H1 (cell line): ENCODE data around the gene GGTLC2. TPM values are rescaled to one million over a fixed set of nuclear protein-coding genes. Genes with fewer than 3 reads are reported as not detected.

ENCODE experiments used
- BCL11A ChIP-seq, 2 experiments: IDR thresholded peaks; one replicate each; pipeline ENCODE4 v1.6.1; 2011; ENCODE audit warnings: low read depth in 2 of 2, low read length in 2 of 2, mild to moderate bottlenecking in 2 of 2
- CHD2 ChIP-seq: IDR thresholded peaks from 2 replicates; pipeline ENCODE4 v1.6.1; 2012; ENCODE audit warnings: low read length, improper control_type of control experiment
- CTBP2 ChIP-seq: IDR thresholded peaks from 2 replicates; pipeline ENCODE4 v1.7.0; 2011; ENCODE audit warnings: borderline replicate concordance, mild to moderate bottlenecking, moderate library complexity, mixed read lengths, low read length; ENCODE audit not compliant: insufficient read depth, insufficient read length
- MAFK ChIP-seq: IDR thresholded peaks from 2 replicates; pipeline ENCODE4 v1.6.1; 2012; ENCODE audit warnings: low read depth, mild to moderate bottlenecking, improper control_type of control experiment, low read length
- NRF1 ChIP-seq: IDR thresholded peaks from 2 replicates; pipeline ENCODE4 v1.6.1; 2011; ENCODE audit warnings: mild to moderate bottlenecking, low read depth, low read length, improper control_type of control experiment
- TCF12 ChIP-seq: IDR thresholded peaks from 2 replicates; pipeline ENCODE4 v1.6.1; 2011; ENCODE audit warnings: low read depth, mild to moderate bottlenecking, low read length
- polyA plus RNA-seq, 7 experiments: library from polyadenylated mRNA; depleted of rRNA in 3 of 7; stranded (reverse) in 5 of 7; unstranded in 2 of 7; fragments of >200 nt in 5 of 7; fragments of 200-250 nt in 2 of 7; gene quantifications; 1 replicate in 5 of 7; 2 replicates in 1 of 7; 4 replicates in 1 of 7; pipeline versions ENCODE4 v1.2.1 to v1.2.3, GENCODE V29; 2011 to 2013; ENCODE audit warnings: missing spikeins in 2 of 7, mixed read lengths in 2 of 7
- total RNA-seq: library from RNA; stranded (reverse); fragmentation: NEBNext Ultra II Directional; extraction: Animal tissue kit (Norgen Biotek cat#: 25700); gene quantifications from 2 replicates; pipeline ENCODE4 v1.2.1, GENCODE V29; 2021
- TF ChIP-seq, protein P1 (sequence below): fragments of 300-600 bp; sonication (generic); IDR thresholded peaks from 2 replicates; pipeline ENCODE4 v1.7.1; 2012; ENCODE audit warnings: low read length, moderate library complexity, mild to moderate bottlenecking, inconsistent platforms; ENCODE audit not compliant: insufficient replicate concordance
- TF ChIP-seq, protein P2 (sequence below), 3 experiments: IDR thresholded peaks; 1 replicate in 2 of 3; 2 replicates in 1 of 3; pipeline versions ENCODE4 v1.5.1 to v1.6.1; 2011; ENCODE audit warnings: low read length in 3 of 3, mild to moderate bottlenecking in 3 of 3, inconsistent platforms in 2 of 3, low read depth in 1 of 3, moderate library complexity in 1 of 3; ENCODE audit not compliant: insufficient read depth in 1 of 3; ENCODE audit errors: control extremely low read depth in 1 of 3

Gene GGTLC2
- total and polyA plus RNA-seq, 2 of the 8 experiments (the other 6 are each of a cell fraction or from before 2014, with no cell fraction given), result not detected

DNA sequence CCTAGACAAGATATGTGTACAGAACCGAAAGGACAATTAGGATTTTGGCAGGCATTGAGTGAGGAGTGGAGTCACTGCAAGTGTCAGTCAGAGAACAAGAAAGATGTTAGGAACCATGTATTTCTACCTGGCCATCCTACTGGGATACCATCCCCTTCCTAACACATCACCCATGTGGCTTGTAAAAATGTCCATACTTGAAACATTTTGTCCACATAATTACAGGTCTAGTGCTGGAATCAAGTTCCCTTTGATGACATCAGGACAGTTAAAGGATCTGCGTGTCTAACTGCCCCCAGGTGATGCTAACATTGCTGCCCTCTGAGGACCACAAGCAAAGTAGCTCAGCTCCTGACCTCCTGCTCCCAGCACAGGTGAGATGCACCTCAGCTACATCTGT is 31.9 kb upstream of the GGTLC2 start (continued):
- TF ChIP-seq, protein P1, sequence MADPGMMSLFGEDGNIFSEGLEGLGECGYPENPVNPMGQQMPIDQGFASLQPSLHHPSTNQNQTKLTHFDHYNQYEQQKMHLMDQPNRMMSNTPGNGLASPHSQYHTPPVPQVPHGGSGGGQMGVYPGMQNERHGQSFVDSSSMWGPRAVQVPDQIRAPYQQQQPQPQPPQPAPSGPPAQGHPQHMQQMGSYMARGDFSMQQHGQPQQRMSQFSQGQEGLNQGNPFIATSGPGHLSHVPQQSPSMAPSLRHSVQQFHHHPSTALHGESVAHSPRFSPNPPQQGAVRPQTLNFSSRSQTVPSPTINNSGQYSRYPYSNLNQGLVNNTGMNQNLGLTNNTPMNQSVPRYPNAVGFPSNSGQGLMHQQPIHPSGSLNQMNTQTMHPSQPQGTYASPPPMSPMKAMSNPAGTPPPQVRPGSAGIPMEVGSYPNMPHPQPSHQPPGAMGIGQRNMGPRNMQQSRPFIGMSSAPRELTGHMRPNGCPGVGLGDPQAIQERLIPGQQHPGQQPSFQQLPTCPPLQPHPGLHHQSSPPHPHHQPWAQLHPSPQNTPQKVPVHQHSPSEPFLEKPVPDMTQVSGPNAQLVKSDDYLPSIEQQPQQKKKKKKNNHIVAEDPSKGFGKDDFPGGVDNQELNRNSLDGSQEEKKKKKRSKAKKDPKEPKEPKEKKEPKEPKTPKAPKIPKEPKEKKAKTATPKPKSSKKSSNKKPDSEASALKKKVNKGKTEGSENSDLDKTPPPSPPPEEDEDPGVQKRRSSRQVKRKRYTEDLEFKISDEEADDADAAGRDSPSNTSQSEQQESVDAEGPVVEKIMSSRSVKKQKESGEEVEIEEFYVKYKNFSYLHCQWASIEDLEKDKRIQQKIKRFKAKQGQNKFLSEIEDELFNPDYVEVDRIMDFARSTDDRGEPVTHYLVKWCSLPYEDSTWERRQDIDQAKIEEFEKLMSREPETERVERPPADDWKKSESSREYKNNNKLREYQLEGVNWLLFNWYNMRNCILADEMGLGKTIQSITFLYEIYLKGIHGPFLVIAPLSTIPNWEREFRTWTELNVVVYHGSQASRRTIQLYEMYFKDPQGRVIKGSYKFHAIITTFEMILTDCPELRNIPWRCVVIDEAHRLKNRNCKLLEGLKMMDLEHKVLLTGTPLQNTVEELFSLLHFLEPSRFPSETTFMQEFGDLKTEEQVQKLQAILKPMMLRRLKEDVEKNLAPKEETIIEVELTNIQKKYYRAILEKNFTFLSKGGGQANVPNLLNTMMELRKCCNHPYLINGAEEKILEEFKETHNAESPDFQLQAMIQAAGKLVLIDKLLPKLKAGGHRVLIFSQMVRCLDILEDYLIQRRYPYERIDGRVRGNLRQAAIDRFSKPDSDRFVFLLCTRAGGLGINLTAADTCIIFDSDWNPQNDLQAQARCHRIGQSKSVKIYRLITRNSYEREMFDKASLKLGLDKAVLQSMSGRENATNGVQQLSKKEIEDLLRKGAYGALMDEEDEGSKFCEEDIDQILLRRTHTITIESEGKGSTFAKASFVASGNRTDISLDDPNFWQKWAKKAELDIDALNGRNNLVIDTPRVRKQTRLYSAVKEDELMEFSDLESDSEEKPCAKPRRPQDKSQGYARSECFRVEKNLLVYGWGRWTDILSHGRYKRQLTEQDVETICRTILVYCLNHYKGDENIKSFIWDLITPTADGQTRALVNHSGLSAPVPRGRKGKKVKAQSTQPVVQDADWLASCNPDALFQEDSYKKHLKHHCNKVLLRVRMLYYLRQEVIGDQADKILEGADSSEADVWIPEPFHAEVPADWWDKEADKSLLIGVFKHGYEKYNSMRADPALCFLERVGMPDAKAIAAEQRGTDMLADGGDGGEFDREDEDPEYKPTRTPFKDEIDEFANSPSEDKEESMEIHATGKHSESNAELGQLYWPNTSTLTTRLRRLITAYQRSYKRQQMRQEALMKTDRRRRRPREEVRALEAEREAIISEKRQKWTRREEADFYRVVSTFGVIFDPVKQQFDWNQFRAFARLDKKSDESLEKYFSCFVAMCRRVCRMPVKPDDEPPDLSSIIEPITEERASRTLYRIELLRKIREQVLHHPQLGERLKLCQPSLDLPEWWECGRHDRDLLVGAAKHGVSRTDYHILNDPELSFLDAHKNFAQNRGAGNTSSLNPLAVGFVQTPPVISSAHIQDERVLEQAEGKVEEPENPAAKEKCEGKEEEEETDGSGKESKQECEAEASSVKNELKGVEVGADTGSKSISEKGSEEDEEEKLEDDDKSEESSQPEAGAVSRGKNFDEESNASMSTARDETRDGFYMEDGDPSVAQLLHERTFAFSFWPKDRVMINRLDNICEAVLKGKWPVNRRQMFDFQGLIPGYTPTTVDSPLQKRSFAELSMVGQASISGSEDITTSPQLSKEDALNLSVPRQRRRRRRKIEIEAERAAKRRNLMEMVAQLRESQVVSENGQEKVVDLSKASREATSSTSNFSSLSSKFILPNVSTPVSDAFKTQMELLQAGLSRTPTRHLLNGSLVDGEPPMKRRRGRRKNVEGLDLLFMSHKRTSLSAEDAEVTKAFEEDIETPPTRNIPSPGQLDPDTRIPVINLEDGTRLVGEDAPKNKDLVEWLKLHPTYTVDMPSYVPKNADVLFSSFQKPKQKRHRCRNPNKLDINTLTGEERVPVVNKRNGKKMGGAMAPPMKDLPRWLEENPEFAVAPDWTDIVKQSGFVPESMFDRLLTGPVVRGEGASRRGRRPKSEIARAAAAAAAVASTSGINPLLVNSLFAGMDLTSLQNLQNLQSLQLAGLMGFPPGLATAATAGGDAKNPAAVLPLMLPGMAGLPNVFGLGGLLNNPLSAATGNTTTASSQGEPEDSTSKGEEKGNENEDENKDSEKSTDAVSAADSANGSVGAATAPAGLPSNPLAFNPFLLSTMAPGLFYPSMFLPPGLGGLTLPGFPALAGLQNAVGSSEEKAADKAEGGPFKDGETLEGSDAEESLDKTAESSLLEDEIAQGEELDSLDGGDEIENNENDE, result no peak
- TF ChIP-seq MAFK (no peak), NRF1 (no peak), TCF12 (no peak), BCL11A (IDR thresholded peaks at IDR 0.05; ENCODE audit: low read depth in 2 of 2, low read length in 2 of 2) (no peak), CTBP2 (no peak), CHD2 (no peak)
- TF ChIP-seq, protein P2, sequence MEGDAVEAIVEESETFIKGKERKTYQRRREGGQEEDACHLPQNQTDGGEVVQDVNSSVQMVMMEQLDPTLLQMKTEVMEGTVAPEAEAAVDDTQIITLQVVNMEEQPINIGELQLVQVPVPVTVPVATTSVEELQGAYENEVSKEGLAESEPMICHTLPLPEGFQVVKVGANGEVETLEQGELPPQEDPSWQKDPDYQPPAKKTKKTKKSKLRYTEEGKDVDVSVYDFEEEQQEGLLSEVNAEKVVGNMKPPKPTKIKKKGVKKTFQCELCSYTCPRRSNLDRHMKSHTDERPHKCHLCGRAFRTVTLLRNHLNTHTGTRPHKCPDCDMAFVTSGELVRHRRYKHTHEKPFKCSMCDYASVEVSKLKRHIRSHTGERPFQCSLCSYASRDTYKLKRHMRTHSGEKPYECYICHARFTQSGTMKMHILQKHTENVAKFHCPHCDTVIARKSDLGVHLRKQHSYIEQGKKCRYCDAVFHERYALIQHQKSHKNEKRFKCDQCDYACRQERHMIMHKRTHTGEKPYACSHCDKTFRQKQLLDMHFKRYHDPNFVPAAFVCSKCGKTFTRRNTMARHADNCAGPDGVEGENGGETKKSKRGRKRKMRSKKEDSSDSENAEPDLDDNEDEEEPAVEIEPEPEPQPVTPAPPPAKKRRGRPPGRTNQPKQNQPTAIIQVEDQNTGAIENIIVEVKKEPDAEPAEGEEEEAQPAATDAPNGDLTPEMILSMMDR (IDR thresholded peaks at IDR 0.05; ENCODE audit: control extremely low read depth in 1 of 3, insufficient read depth in 1 of 3, low read depth in 1 of 3, low read length in 3 of 3), result no peak
